DMS79 (cell line): ENCODE measurements around the gene LMAN1L.

Experiments
- DNase-seq: peaks from one replicate; lab custom pipeline; 2025; lab: John Stamatoyannopoulos, UW

LMAN1L gene

DNA sequence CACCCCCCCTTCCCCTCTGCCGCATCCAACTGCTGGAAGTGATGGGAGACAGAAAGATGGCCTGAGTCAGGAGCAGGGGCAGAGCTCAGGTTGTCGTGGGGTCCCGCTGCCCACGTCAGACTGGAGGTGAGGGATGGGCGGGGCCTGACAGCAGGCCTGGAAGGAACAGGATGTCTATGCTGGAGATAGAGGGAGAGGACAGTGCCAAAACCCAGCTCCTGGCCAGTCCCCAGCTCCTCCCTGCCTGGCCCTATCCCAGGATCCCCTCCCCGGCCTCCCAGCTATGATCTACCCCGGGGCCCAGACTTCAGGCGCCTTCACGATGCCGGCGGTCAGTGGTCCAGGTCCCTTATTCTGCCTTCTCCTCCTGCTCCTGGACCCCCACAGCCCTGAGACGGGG is at the start of gene LMAN1L:
Gene LMAN1L, plus strand, starts transcription at position 303 of the 400 bp plus-strand sequence. Its CDS starts 20 bp downstream, at position 323.
- DNase-seq = no peak

DNA sequence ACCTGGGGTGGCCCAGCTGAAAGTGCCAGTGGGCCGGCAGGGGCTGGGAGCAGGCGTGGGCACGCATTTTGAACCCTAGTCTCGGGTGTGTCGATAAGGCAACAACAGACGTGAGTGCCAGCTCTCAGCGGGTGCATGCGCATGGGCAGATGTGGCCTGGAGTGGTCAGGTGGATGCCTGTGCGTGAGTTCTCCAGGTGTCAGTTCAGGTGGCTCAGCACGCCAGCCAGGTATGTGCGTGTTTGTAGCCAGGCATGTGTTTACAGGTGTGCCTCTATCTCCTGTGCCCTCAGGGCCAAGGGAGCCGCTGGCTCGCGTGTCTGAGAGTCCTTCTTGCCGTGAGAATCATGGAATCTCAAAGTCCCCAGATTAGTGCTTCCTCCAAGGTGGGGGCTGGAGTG is 49.2 kb upstream of the LMAN1L start:
- peak; percentile 36 for DNase-seq

DNA sequence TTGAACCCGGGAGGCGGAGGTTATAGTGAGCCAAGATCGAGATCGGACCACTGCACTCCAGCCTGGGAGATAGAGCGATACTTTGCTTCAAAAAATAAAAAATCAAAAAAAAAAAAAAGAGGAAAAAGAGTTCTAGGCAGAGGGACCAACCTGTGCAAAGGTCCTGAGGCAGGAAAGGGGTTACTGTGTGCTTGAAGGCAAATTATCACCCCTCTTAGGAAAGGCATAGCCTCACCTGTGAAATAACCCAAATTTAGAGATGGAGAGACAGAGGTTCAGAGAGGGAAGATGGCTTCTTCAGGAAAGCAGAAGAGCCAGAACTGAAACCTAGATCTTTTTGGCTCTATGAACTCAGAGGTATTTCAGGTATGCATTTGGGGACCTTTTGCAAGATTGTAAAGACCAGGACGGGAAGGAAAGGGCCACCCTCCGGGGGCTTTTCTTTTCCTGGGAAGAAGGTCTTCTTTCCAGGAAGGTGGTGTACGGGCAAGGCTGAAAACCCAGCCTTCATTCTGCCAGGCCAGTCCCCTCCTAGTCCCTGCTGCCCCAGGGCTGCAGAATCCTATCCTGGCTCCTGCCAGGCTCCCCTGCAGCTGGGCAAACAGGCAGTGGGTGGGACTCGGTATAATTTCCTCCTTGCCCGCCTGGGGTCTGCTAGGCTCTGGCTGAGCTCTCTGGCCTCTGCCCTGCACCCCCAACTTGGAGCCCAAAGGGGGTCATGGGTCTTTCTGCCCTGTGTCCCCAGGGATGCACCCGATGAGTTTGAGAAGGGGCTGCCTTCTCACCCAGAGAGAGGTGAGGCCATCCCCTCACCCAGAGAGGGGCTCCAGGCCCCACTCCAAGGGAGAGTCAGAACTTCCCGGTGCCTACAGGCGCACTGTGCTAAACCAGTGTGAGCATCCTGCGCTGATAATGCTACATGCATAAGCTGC is 45.2 kb upstream of the LMAN1L start:
- no peak for DNase-seq

DNA sequence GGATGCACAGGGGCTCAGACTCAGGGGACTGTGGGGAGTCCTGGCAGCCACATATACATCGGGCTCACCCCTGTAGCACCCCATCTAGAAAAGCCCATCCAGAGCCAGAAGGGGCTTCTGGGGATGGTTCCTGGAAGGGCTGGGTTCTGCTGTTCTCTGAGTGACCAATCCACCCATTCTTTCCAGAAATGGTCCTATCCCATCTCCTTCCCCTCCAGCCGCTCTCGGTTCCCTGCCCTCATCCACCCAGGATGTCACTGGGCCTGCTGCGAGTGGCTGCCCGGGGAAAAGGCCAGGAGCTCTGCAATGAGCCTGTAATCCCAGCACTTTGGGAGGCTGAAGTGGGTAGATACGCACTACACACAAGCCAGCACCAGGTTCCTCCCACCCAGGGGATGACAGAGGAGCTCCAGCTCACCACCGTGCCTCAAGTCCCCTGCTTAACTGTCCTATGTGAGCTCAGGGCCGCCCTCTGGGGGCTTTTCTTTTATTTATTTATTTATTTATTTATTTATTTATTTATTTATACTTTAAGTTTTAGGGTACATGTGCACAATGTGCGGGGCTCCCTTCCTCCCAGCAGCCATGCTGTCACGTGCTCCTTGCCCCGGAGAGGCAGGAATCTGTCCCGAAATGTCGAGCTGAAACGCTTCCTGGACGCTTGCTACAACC is 44.4 kb upstream of the LMAN1L start:
- no peak for DNase-seq

DNA sequence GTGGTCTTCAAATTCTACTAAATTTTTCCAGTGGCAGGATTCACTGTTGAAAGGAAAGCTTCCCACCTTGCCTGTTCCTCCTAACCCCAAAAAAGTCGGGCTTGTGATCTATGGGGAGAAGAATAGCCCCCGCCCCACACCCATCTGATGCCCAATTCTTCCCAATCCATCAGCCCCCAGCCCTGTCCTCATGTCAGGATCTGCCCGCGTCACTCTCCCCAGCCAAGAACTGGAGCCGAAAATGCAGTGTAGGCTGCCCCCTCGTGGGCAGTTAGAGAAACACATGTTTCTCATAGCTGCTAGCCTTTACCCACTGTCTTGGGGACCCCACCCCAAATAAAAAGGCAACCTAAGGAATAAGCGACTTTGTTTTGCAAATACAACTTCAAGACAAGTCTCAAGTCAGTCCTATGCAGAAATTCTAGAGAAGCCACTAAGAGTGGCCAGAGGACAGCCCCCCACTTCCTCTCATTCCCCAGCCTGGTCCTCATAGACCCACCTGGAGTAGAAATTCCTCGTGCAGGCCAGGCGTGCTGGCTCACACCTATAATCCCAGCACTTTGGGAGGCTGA is 43.8 kb upstream of the LMAN1L start:
- DNase-seq = no peak

DNA sequence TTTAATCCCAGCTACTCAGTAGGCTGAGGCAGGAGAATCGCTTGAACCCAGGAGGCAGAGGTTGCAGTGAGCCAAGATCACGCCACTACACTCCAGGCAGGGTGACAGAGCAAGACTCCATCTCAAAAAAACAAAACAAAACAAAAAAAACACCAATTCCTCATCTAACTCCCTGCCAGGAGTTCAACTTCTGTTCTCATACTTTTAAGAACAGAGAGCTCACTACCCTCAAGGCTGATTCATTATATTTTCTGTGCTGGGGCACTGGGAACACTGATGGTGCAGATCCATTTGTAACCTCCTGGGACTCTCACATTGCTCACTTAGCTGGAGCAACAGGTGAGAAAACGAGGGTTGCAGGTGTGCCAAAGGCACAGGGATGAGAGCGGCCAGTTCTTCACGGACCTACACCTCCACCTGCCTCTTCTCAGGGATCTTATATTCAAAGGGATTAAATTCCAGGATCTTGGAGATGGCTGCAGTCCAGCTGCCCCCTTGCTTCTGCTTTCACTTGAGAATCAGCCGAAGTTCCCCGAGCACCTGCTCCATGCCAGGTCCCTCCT is 43.1 kb upstream of the LMAN1L start:
- peak; percentile 16 for DNase-seq

DNA sequence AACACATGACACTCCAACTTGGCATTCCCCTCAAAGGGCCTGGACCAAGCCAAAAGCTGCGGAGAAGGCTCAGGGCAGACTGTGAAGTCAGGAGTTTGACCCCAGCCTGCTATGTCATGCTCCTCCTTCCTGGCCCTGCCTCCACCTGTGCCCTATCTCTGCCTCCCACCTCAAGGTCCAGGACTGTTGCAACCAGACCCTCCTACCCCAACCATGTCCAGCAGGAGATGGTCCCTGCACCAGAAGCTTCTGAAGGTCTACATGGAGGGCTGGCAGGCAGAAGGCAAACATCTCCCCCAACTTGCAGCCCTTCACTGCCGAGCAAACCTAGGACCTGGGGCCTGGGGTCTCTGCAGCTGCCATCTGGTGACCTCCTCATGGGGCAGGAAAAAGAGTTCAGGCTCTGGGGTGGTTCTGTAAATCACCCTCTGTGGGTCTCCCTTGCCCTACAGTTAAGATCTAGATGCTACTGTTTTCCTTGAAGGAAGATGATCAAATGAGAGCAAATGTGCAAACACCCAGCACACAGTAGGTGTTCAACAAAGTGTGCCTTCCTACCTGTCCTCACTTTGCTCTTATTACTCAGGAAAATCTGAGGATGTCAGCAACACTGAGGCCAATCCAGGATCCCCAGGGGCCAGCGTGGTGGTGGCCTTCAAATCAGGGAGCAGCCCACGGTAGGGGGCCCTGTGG is 42.3 kb upstream of the LMAN1L start:
- DNase-seq = no peak

DNA sequence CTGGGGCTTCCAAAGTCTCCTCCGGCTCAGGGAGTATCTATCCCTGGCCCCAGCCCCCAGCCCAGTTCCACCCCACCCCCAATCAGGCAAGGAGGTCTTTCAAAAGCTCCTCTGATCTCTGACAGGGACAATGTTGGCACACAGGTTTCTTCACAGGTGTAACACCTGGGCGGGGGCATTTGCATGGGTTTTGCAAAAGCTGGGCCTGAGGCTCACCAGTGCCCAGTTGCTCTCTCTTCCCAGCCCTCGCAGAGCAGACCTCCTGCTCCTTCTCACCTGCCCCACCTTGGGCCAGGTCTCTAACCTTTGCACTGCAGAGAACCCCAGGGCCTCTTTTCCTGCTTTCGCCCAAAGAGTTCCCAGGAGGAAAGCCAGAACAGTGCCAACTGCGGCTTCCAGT is 39.3 kb upstream of the LMAN1L start:
- DNase-seq = no peak

DNA sequence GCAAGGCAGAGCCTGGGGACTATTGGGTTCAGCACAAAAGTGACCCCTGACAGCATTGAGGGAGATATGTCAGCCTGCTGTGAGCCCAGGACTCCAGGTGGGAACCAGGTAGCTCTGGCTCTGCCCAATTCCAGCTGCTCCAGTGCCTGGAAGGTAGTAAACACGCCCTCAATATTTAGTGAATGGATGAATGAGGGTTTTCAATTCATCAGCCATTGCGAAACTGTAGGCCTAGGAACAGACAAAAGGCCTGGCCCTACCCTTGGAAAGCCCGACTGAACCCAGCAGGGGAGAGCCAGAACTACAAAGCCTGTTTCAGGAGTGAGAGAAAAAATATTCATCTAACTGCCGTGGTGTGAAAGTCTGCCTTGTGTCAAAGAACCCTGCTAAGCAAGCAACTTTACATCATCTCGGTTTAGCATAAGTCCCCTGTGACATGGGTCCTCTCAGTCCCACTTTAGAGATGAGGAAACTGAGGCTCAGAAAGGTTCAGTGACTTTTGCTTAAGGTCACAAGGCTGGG is 38.8 kb upstream of the LMAN1L start:
- no peak for DNase-seq

DNA sequence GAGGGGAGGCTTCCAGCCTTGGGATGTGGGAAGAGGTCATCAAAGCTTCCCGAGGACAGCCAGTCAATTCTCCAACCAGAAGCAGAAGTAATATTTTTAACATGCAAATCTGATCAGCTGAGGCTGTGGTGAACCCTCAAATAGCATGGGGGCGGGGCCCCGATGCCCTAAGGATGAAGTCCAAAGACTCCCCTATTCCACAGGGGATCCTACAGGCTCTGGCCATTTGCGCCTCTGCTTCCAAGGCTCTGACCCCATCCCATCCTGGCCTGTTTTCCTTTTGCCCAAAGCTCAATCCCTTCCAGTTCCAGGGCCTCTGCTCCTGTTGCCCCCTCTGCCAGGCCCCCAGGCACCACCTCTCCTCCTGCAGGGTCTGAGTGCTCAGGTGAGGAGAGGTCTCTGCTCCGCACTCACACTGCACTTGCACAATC is 37.5 kb upstream of the LMAN1L start:
- DNase-seq = no peak

DNA sequence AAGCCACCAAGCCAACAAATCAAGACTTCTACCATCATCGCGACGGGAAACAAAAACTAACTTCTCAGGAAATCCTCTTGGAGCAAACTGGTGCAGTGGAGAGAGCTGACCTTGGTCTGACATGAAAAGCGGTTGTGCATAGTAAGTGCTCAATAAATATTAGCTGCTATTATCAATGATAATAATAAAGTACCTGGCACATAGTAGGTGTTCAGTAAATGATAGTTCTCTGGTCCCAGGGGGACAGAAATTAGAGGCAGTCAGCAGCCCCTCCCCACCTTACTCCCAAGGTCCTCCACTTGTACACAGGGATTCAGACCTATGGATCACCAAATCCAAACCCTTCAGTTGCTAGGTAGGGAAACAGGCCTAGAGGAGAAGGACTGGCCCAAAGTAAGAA is 36.7 kb upstream of the LMAN1L start:
- no peak for DNase-seq

DNA sequence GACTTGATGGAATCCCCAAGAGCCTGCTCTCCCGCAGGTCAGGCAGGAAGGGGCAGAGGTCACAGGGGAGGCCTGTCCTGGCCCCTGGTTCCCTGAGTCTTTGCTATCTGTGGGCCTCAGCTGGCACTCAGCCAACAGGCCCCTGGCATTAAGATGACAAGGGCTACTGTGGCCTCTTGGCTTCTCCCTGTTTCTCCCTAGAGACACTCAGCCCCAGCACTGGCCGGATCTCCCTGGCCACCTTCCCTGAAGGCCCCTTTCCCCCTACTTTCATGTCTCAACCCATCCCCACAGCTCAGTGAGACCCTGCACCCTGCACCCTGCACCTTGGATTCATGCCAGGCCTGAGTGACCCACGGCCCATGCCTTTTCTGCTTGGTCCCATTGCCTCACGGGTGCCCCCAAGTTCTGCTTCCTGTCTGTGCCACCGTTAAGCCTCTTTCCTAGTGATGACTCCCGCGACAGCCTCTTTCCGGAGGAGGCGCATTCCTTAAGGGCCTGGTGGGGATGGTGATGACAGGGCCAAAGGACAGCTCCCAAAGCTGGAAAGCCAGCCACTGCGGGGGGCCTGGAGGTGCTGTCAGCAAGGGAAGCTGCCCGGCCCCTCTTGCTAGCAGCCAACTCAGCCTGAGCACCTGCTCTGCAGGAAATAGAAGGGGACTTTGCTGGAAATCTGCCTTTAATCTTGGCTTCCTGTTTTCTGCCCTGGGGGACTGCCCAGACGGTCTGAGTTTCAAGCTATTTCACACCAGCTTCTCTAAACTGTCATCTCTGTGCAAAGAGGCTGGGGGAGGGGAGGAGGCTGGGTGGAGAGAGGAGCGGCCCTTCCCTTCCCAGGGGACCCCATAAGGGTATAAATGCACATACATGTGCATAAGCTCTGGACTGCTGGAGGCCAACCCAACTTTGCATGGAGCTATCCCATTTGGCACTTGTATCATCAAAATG is 35.5 kb upstream of the LMAN1L start:
- no peak for DNase-seq

DNA sequence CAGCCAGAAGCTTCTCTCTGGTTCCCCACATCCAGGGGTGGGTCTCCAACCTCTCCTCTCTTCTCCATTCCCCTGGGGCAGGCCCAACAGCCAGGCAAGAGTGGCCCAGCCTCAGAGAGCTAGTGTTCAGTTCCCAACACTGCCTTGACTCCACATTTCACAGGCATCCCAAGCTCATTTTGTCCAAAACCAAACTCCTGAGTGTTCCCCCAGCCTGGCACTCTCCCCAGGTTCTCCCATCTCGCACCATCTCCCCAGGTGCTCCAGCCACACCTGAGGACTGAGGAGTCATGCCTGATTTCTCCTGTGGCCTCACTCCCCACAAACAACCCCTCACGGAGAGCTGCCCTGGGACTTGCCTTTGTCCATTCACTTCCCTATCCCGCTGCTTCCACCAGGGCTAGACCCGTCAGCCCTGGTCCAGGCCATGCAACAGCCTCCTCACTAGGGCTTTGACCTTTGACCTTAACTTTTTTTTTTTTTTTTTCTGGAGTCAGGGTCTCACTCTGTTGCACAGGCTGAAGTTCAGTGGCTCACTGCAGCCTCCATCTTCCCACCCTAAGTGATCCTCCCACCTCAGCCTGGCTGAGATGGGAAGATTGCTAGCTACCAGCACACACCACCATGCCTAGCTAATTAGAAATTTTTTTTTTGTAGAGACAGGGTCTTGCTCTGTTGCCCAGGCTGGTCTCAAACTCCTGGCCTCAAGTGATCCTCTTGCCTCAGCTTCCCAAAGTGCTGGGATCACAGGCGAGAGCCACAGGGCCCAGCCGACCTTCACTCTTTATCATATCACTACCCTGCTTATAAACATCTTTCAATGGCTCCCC is 34.7 kb upstream of the LMAN1L start:
- no peak for DNase-seq

DNA sequence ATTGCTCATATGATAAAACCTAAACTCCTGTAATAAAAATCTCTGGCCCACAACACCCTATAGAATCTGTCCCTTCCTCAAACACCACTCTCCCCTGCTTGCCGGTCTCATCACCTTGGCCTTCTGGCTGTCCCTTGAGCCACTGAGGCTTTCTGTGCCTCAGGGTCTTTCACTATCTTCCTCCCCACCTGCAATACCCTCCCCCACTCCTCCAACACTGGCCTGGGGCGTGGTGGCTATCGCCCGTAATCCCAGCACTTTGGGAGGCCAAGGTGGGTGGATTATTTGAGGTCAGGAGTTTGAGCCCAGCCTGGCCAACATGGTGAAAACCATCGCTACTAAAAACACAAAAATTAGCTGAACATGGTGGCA is 34.0 kb upstream of the LMAN1L start:
- no peak for DNase-seq

DNA sequence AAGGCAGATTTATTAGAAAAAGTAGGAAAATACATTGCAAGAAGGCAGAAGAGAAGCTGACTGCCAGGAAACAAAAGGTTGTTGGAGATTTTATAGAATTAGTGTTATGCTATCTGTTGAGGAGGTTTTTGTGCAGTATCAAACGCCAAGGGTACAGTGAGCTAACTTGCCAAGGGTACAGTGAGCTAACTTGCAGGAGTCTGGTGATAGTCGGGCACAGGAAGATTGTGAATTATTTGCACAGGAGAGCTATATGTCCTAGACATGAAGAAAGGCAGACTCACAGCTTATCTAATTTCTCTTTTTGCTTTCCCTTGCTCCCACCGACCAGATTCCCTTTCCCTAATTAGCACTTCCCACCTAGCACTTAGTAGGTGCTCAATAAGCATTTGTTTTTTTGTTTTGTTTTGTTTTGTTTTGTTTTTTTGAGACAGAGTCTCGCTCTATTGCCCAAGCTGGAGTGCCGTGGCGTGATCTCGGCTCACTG is 33.4 kb upstream of the LMAN1L start:
- DNase-seq = no peak

DNA sequence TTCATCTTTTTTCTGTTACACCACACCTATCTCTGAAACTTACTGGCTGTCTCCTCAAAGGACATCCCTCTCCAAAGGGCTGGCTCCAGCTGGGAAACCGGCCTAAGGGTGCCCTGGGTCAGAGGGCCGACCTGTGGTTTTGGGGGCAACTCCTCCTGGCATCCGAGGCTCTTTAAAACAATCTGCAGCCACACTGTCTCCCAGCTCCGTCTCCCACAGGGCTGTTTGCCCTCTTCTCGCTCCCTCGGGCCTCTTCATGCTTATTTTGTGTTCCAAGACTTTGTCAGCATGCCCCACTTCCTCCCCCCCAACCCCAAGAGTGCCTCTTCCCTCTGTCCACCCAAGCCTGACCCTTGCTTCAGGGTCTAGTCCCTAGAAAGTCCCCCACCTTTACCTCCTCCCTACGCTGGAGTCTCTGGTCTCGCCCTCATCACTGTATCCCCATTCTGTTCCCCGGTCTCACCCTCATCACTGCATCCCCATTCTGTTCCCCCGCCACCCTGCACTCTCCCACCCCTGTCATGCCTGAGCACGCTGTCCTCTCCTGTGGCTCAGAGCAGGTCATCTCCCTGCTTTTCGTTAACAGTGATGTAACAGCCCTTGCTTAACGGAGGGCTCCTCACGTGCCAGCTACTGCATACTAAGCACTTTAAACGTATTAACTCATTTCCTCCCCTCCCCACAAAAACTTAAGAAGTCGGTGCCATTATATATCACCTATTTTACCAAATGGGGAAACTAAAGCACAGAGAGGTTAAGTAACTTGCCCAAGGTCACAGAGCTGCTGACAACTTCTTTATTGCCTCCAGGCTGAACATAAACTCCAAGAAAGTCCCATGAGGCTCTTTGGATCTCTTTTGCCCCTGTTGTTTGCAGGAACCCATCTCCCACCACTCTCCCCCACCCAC is 31.9 kb upstream of the LMAN1L start:
- DNase-seq = no peak

DNA sequence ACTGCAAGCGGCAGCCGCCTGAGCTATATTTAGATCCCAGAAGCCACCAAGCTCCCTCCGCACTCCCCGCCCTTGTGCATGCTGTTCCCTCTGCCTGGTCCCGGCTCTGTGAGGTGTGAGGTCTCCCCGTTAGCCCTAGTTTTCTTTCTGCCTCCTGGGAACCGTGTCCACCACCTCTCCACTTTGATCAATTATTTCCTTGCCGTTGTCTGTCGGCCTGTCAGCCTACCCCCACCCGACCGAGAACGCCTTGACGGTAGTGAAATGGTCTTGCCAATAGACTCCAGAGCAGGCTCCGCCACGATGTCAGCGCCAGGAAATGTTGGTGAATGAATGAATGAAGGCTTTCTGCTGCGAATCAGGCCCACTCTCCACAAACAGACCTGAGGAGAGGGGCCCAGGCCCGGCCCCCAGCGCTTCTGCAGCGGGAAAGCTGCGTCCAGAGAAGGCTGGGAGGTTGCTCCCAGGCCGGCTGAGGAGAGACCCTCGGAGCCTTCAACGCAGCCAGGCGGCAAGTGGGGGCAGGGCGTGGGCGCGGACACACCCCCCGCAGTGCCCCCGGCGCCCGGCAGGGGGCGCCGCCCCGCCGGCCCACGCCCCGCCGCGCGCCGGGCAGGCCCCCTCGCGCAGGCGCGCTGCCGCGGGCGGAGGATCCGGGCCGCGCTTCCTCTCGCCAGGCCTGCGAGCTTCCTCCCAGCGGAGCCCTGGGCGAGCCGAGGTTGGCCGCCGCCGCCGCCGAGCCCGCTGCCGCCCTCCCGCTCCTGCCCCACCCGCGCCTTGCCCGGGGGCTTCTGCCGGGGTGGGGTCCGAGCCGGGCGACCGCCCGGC is 31.0 kb upstream of the LMAN1L start, which contains the start of gene CSK:
Gene CSK, plus strand, starts transcription at position 650 of the 828 bp plus-strand sequence. CDS start 16,218 bp downstream, outside the sequence.
- DNase-seq = no peak
